ENCODE data around the gene APOE.
A peak's percentile ranks its signal among the peaks of the same experiment; 100 is the strongest.

Gene APOE

DNA sequence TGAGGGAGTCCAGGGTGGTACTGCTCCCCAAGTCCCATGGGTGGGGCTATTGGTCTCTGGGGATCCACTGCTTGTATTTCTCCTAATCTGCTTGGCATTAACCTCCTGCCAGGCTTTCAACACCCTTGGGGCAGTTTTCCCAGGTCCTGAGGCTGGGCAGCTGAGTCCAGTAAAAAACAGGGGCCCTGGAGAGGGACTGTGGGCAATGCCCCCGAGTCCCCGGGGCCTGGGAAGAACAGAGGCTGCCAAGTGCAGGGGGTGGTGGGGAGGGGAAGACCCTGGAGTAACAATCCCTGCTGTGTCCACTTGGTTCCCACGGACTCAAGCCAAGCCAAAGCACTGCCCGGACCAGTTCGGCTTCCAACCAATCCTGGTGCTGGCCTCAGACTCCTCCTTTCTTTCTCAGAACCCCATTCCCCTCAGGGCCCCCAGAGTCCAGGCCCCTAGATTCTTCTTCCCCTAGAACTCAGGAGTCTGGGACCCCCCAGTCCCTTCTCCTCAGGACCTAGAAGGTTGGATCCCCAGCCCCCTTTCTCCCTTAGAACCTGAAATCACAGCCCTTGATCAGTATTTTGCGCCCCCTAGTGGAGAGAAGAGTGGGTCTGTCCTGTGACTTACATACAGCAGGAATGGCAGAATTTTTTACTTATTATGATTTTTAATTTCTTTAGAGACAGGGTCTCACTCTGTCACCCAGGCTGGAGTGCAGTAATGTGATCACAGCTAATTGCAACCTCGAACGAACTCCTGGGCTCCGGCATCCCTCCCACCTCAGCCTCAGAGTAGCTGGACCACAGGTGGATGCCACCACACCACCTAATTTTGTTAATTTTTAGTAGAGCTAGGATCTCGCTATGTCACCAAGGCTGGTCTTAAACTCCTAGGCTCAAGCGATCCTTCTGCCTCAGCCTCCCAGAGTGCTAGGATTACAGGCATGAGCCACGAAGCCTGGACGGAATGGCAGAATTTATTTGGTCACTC is 45.9 kb downstream of the APOE start:
- DNase-seq (ENCODE audit: low read depth in 2 of 3, low spot score in 2 of 3), result peak in 1 of 3 experiments; percentile 38

GRCh38 chr19:44954278-44954648 is 48.7 kb downstream of the APOE start:
- DNase-seq (ENCODE audit: low read depth in 2 of 3, low spot score in 2 of 3), result no peak

DNA sequence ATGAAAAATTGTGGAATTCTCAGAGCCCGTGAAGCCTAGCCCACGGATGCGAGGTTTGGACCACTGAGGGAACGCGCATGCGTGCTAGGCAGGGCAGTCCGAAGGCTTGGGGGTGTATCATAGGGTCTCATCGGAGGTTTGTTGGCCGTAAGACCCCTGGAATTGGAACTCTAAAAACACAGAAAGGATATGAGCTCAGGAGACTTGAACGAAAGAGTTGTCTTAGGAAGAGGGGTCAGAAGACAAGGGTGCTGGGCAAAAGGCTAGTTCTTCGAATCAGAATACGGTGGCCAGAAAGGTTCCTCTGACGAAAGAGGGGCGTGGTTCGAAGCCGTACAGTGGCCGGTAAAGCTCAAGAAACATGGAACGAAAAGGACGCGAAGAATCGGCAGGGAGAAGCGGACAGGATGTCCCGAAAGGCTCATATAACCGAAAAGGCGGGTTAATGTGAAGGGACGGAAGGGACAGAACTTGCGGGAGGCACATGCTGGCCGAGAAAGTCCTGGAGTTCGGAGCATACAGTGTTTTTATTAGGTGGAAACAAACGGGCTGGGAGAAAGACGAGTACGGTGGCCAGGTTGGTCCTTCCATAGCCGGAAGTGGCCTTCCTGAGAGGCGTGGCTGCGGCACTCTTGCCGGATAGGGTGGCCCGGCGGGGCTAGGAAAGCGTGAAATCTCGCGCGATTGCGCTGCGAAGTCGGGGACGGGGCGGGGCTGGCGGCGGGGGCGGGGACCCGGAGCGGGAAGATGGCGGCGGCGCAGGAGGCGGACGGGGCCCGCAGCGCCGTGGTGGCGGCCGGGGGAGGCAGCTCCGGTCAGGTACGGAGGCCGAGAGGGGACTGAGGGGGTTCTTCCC is 49.3 kb downstream of the APOE start, which contains the start of gene CLPTM1:
CLPTM1 (plus strand) TSS at position 732 of the 856 bp plus-strand sequence; CDS start at position 748, 16 bp downstream.
- DNase-seq (ENCODE audit: low read depth in 2 of 3, low spot score in 2 of 3), result peak; percentile 89 to 95 (median 91)

DNA sequence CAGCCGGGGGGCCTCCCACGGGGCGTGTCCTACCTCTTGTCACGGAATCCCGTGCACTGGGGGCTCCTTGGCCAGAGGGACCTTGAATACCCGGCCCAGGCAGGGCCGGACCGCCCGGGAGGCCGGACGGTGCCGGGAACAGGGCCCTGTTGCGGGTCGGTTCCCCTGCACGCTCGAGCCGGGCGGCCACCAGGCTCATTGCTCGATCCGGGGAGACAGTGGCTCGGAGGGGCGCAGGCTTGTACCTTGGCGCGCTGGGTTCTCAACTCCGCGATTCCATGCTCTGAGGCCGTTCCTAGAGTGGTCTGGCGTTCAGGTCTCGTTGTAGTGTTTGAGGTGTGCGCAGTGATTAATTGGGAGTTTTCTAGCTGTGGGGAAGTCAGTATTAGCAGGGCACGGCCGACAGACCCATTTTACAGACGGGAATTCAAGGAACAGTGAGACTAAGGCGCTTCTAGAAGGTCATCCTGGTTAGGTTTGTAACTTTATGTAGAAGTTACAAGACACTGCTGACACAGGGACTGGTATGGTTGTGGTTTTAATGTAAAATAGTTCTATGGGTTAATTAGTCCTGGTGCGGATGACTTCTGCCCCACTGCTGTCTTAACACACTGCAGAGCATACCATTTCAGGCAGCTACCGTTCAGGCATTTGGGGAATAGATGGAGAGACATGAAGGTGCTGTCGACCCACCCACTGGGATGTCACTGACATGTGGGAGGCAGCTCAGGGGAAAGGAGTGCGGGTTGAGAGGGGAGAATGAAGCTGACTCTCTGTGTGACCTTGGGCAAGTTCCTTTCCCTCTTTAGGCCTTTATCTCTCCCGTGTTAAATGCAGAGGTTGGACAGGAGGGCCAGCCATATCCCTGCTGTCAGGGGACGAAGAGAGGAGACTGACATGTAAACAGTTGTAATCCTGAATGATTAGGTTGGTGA is 50.2 kb downstream of the APOE start:
- no peak for DNase-seq (ENCODE audit: low read depth in 2 of 3, low spot score in 2 of 3)

GRCh38 chr19:44957526-44957925 is 51.9 kb downstream of the APOE start:
- DNase-seq (ENCODE audit: low read depth in 2 of 3, low spot score in 2 of 3), result no peak

- DNase-seq (ENCODE audit: low read depth in 2 of 3, low spot score in 2 of 3), result no peak
Measured at GRCh38 chr19:44958090-44958489, 52.5 kb downstream of the APOE start.

Data from activated CD8-positive, alpha-beta memory T cell treated with anti-CD3 and anti-CD28 coated beads for 48 hours (primary cell).